ENCODE results near the gene NTRK3. TPM values are rescaled to one million over a fixed set of nuclear protein-coding genes. Genes with fewer than 3 reads are reported as not detected.

NTRK3 gene
- total RNA-seq, 2 donors from 2014 or later: 0.66 to 5.2 TPM

- Histone ChIP-seq H3K4me3 (no peak overlapping the region), H3K27ac (no peak overlapping the region), H3K4me1 (no peaks in the 10 kb centered on the region), H3K36me3 (replicated peaks in 1 of 2; ENCODE audit: insufficient read depth in 1 of 2, low read depth in 2 of 2) (no peaks in the 10 kb centered on the region), H3K9me3 (no peaks in the 10 kb centered on the region), H3K27me3 (no peaks in the 10 kb centered on the region)
- DNase-seq (no peak), ATAC-seq (no peak)
- intact Hi-C loops (cut with DNase I): no loop called here
- TF ChIP-seq CTCF (IDR thresholded peaks at IDR 0.05) (no peak), POLR2A (IDR thresholded peaks at IDR 0.05) (no peak)
- 71 to 74% methylated on average over 1 of the region's 1 CpG for WGBS, 2 donors
These were observed 375.5 kb downstream of the NTRK3 start for GRCh38 chr15:87881026-87881425.

- 51 to 67% methylated on average over 5 of the region's 5 CpGs for WGBS, 2 donors
These were observed 378.6 kb downstream of the NTRK3 start for GRCh38 chr15:87877822-87878542.

GRCh38 chr15:87877114-87877810 is 379.3 kb downstream of the NTRK3 start:
- intact Hi-C loops (cut with DNase I): no loop called here
- Histone ChIP-seq H3K27ac (no peak overlapping the region), H3K36me3 (replicated peaks in 1 of 2; ENCODE audit: insufficient read depth in 1 of 2, low read depth in 2 of 2) (no peaks in the 10 kb centered on the region), H3K9me3 (no peaks in the 10 kb centered on the region), H3K4me1 (no peaks in the 10 kb centered on the region), H3K4me3 (no peak overlapping the region), H3K27me3 (no peaks in the 10 kb centered on the region)
- DNase-seq (peak in 2 of 4 donors; percentile 9 to 12), ATAC-seq (no peak)
- WGBS, 2 donors: 72 to 77% methylated on average over 4 of the region's 4 CpGs
- TF ChIP-seq POLR2A (IDR thresholded peaks at IDR 0.05): no peak
- TF ChIP-seq CTCF (IDR thresholded peaks at IDR 0.05): no peak

More at GRCh38 chr15:87877822-87878542, 378.6 kb downstream of the NTRK3 start:
- Histone ChIP-seq H3K4me3 (no peak overlapping the region), H3K36me3 (replicated peaks in 1 of 2; ENCODE audit: insufficient read depth in 1 of 2, low read depth in 2 of 2) (no peaks in the 10 kb centered on the region), H3K27ac (no peak overlapping the region), H3K4me1 (no peaks in the 10 kb centered on the region), H3K27me3 (no peaks in the 10 kb centered on the region), H3K9me3 (no peaks in the 10 kb centered on the region)
- DNase-seq (no peak), ATAC-seq (no peak)
- intact Hi-C loops (cut with DNase I): no loop called here
- TF ChIP-seq CTCF (IDR thresholded peaks at IDR 0.05) (no peak), POLR2A (IDR thresholded peaks at IDR 0.05) (no peak)

GRCh38 chr15:87874896-87875711 is 381.4 kb downstream of the NTRK3 start:
- H3K27ac ChIP-seq: no peak overlapping the region
- no peaks in the 10 kb centered on the region for H3K4me1 ChIP-seq
- no peaks in the 10 kb centered on the region for H3K9me3 ChIP-seq
- no peak for DNase-seq
- intact Hi-C loops (cut with DNase I): no loop called here
- H3K4me3 ChIP-seq: no peak overlapping the region
- WGBS, 2 donors: 31 to 37% methylated on average over 9 to 10 of the region's 10 CpGs
- H3K27me3 ChIP-seq: no peaks in the 10 kb centered on the region
- no peak for ATAC-seq
- H3K36me3 ChIP-seq (replicated peaks in 1 of 2; ENCODE audit: insufficient read depth in 1 of 2, low read depth in 2 of 2): no peaks in the 10 kb centered on the region
- TF ChIP-seq POLR2A (IDR thresholded peaks at IDR 0.05) (no peak), CTCF (IDR thresholded peaks at IDR 0.05) (no peak)
